ENCODE data around the gene CDH19.
"Not testable (repeated sequence)": the region's sequence is repeated elsewhere in the genome, so short reads cannot be mapped to it uniquely, and the experiment has no call there.

Gene CDH19

GRCh38 chr18:66560094-66560493, 43.8 kb downstream of the CDH19 start:
- no peak for DNase-seq

DNA sequence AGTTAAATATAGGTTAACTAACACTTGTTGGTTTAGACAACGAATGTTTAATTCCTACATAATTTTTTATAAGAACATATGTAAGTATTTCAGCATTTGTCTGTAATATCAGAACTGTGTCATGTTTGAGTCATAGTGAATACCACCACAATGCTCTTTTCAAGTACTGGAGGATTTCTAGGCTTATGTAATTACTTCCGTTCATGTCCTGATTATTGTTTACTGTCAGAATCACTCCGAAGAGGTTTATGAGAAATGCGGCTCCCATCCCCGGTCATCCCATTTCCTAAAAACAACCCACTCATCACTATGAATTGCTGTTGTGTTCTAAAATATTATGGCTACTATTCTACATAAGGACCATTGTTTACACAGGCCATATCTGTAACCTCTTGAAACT, 45.1 kb downstream of the CDH19 start:
- no peak for DNase-seq

- no peak for DNase-seq
Measured at GRCh38 chr18:66557091-66557490, 46.8 kb downstream of the CDH19 start.

DNA sequence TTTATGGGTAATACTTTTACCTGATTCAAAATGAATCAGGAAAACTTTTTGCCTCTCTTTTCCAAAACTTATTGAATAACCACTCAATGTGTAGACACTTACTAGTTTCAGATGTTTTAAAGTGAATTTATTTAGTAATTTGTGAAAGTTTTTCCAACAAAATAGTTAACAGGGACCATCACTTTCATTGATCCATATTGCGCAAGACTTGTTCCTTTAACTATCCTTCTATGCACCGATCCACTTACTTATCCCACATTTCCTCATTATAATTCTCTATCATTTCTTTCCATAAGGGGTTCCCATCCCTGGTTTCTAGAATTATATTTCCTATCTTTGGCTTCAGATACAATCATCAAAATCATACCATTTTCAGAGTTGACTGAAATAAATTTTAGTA, 48.3 kb downstream of the CDH19 start:
- DNase-seq, result no peak

- no peak for DNase-seq
Measured at GRCh38 chr18:66553824-66554223, 50.1 kb downstream of the CDH19 start.

- DNase-seq, result no peak
Measured at GRCh38 chr18:66550366-66550765, 53.5 kb downstream of the CDH19 start.

GRCh38 chr18:66548747-66549146, 55.1 kb downstream of the CDH19 start:
- no peak for DNase-seq

DNA sequence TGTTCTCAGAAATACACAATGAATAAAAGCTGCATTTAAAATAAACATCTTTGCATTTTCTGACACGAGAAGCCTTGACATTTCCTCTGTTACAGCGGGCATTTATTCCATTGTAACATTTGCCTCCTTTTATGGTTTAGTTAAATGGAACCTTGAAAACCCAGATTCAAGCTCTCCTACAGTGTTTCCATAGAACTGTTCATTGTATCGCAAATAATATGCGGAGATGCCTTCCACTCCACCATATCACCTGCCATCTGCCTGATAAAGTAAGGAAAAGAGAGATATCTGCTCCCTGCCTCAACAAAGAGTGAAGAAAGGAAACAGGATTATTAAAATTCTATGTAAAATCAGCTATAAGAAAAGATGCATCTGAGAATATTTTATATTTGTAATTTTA, 69.8 kb downstream of the CDH19 start:
- DNase-seq, result no peak

DNA sequence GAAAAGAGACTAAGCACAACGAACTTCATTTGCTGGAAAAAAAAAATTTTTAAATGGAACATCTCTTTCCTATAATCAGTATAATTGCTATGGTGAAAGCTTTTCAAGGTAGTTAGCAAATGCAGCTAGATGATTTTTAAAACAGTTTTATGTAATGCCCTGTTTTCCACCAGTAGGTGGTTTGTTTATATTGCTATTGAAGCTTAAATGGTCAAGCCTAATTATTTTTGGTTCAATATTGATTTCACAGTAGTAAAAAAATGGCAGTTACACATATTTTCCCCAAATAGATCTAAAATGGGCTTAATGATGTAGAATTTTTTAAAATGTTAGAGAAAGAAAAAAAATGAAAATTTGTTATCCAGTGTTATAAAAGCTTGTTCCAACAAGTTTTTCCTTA, 70.2 kb downstream of the CDH19 start:
- DNase-seq, result no peak

DNA sequence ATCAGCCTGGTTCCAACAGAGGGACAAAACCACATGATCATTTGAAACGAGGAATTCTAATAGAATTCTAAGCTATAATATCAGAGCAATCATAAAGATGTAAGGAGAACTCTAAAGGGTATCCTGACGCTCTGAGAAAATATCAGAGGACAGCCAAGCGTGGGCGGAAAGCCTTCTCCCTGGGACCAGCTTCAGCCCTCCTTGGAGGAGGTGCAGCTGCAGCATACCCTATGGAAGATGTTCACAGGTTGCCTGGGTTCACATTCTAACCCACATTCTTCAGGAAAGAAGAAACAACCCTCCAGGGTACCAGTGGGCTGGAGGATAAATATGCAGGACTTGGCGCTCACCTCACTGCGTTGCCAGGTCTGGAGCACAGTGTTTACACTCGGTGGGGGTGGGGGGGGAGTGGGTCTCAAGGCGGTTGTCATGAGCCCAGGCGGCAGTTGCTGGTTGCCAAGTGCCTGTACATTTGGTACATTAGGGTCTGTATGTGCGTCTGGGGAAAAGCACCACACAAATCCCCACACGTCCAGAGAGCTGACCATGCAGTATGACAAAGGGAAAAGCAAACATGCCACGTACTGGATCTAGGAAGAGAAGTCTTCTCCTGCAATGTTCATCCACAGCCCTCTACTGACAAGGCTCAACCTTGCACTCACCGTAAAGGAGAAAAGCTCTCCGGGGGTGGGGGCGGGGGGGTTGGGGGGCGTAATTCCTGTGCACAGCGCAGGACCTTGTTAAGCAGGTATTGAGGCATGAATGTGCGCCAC, 80.5 kb downstream of the CDH19 start:
- DNase-seq, result no peak

- no peak for DNase-seq
Measured at GRCh38 chr18:66513996-66514395, 89.9 kb downstream of the CDH19 start.

GRCh38 chr18:66511792-66512191, 92.1 kb downstream of the CDH19 start:
- no peak for DNase-seq

GRCh38 chr18:66511289-66511688, 92.6 kb downstream of the CDH19 start:
- DNase-seq, result no peak

DNA sequence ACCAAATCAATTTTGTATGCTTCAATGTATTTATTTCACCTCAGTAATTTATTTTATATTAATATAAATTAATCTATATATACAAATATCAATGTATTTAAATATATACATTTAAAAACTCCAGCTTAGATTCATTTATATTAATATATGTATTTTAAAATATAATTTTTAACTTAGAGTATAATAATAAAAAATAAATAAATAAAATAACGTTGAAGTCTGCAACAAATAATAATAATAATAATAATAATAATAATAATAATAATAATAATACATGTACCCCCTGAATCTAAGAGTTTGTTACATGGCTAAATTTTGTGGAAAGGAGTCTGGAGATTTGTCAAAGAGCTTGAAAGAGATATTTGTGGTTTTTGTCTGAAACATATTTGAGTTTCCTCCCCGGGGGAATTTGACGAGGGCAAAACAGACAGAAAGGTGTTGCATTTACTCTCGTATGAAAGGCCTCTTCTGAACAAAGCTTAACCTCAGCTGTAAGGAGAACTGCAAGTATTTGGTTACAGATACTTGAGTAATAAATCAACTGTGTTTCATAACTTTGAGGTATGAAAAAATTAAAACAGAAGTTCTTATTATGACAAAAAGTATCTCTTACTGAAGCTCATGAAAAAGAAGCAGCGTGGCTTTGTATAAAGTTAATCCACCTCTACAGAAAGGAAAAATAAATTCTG, 93.4 kb downstream of the CDH19 start:
- DNase-seq, result no peak

DNA sequence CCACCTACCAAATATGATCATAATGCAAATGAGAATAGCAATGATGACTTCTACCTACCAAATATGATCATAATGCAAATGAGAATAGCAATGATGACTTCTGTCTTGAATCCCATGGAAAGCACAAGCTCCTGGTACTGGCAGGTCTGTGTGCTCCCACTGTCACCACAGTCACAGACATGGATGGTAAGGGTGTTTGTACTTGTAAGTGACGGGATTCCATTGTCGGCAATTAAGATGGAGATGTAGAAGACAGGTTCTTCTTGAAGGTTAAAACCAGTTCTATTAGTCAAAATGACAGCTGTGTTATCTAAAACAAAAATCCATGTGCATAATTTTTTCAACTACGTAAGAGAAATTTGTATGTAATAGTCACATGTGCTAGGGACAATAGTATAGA, 95.0 kb downstream of the CDH19 start:
- no peak for DNase-seq

GRCh38 chr18:66506178-66506577, 97.7 kb downstream of the CDH19 start:
- DNase-seq, result no peak

- DNase-seq, result no peak
Measured at GRCh38 chr18:66497351-66497750, 106.5 kb downstream of the CDH19 start.

- no peak for DNase-seq
Measured at GRCh38 chr18:66495844-66496243, 108.0 kb downstream of the CDH19 start.

- DNase-seq, result no peak
Measured at GRCh38 chr18:66473882-66474281, 130.0 kb downstream of the CDH19 start.

GRCh38 chr18:66466184-66466583, 137.7 kb downstream of the CDH19 start:
- DNase-seq, result not testable (repeated sequence)

- no peak for DNase-seq
Measured at GRCh38 chr18:66461344-66461743, 142.5 kb downstream of the CDH19 start.

DNA sequence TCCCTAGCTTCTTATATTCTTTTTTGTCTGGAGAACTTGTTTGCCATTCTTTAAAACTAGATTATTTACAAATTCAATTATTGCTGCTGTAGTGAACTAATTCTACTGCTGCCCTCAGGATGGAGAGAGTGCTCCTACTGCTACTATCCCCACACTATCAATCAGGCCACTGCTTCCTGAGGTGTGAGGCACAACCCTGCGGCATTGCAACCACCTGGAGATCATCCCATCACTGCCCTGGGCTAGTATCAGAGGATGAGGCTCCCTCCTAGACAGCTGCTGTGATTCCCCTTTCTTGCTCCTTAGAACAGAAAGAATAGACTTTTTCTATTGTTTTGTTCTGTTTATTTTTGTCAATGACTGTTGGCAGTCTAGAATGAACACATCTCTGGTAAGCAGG, 146.6 kb downstream of the CDH19 start:
- no peak for DNase-seq
